Measurements from ENCODE around the gene UCP2. TPM values are rescaled to one million over a fixed set of nuclear protein-coding genes. Genes with fewer than 3 reads are reported as not detected.

The UCP2 gene
- total and polyA plus RNA-seq, 9 of the 15 experiments (the other 6 are each of a cell fraction or from before 2014, with no cell fraction given): 19.2 to 216 (median 87.9) TPM

DNA sequence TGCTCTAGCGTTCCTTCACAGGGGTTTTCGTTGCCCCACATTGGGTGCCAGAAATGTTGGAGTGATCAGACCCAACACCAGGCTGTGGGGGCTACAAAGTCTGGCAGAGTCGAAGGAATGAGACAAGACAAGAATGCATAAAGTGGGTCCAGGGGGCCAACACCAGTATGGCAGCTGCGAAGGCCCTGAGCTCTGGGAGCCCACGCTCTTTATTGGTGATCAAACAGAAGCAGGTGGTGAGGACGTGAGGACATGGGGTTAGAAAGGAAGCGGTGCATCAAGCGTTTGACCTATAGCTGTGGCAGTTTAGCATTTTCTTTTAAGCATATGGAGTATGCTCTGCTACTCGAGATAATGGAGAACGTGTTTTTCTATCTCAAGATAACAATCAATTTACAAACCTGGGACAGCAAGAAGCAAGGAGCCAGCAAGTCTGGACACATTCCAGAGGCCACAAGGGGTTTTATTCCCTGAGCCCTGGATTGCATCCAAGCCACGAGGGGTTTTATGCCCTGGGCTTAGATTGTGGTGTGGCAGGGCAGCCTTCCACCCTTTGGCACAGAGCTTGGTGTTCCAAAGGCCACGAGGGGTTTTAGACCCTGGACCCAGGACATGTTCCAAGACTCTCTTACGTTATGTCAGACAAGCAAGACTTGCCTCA is 35.7 kb downstream of the UCP2 start:
- Histone ChIP-seq H3K9ac (ENCODE audit: insufficient read depth in 1 of 2, low read depth in 2 of 2, low read length in 2 of 2) (no peak overlapping the region), H3K4me1 (replicated peaks in 1 of 2; ENCODE audit: control insufficient read depth in 2 of 2, insufficient read depth in 2 of 2, low read length in 2 of 2) (no peaks in the 10 kb centered on the region; a peak in 1 of 5 replicates), H3K4me3 (no peak overlapping the region), H3K4me2 (ENCODE audit: insufficient read depth, low read length) (no peak overlapping the region), H3K9me1 (ENCODE audit: control insufficient read depth, insufficient read depth, low read length) (no peaks in the 10 kb centered on the region), H3K9me3 (replicated peaks; ENCODE audit: control insufficient read depth, insufficient read depth, low read depth, low read length) (peaks cover 3% of the 10 kb centered on the region; the same call in 1 of the 2 replicates), H3K36me3 (ENCODE audit: control insufficient read depth, insufficient read depth, low read length) (no peaks in the 10 kb centered on the region), H2AFZ (ENCODE audit: low read depth, low read length) (no peak overlapping the region), H3K79me2 (ENCODE audit: control insufficient read depth, insufficient read depth, low read length) (no peaks in the 10 kb centered on the region), H4K20me1 (replicated peaks; ENCODE audit: control insufficient read depth, insufficient read depth, low read length) (no peaks in the 10 kb centered on the region), H3K27me3 (ENCODE audit: control insufficient read depth in 2 of 2, insufficient read depth in 2 of 2, low read length in 2 of 2) (no peaks in the 10 kb centered on the region; a peak in 1 of 5 replicates), H3K27ac (ENCODE audit: extremely low read depth, low read depth, low read length) (no peak overlapping the region)
- POLR2A ChIA-PET: interaction anchor here (0.6 kb wide), 1 partner anchor 1298 kb away, joined by 3 read pairs; no protein-coding TSS in a partner anchor
- ATAC-seq: no peak
- in situ Hi-C loops (cut with MboI) (no loop called here), intact Hi-C loops (cut with micrococcal nuclease) (no loop called here)
- WGBS (ENCODE audit: insufficient coverage, low coverage, missing lambda C conversion rate): 27% methylated on average over 13 of the region's 13 CpGs
- no peak for FAIRE-seq
- DNase-seq (ENCODE audit: extremely low read depth in 1 of 4, low spot score in 3 of 4): no peak
- CTCF ChIA-PET (ENCODE audit: low intra/inter-chr PET ratio): no interaction called here
- peak; percentile 71; the same call in 1 of the 2 replicates for TF ChIP-seq TRIM28 (IDR thresholded peaks at IDR 0.05)
- peak in 1 of 3 experiments; percentile 23 for TF ChIP-seq YY1 (IDR thresholded peaks at IDR 0.05; ENCODE audit: borderline replicate concordance in 1 of 3, control insufficient read depth in 1 of 3, extremely low read depth in 1 of 3, insufficient read depth in 3 of 3, insufficient read length in 1 of 3, insufficient replicate concordance in 2 of 3, low read depth in 1 of 3, low read length in 2 of 3)
- no peak for TF ChIP-seq GTF3C2 (IDR thresholded peaks at IDR 0.05; ENCODE audit: borderline replicate concordance, extremely low read depth, insufficient read length)
- BruUV-seq (replicated peaks): no TSS peak

All from K562 (cell line).